HG03442 (cell line): ENCODE measurements around the gene ARHGAP26.
A peak's percentile ranks its signal among the peaks of the same experiment; 100 is the strongest.
"Not testable (repeated sequence)": the region's sequence is repeated elsewhere in the genome, so short reads cannot be mapped to it uniquely, and the experiment has no call there.

Experiments
- ATAC-seq: cut with Tn5 transposase; IDR thresholded peaks from one replicate; pipeline ENCODE4 v1.9.1; 2021; ENCODE audit warnings: mild to moderate bottlenecking, moderate library complexity; ENCODE audit not compliant: unreplicated experiment

Gene ARHGAP26

GRCh38 chr5:143188083-143188482 lies 417.9 kb downstream of the ARHGAP26 start:
- no peak for ATAC-seq

DNA sequence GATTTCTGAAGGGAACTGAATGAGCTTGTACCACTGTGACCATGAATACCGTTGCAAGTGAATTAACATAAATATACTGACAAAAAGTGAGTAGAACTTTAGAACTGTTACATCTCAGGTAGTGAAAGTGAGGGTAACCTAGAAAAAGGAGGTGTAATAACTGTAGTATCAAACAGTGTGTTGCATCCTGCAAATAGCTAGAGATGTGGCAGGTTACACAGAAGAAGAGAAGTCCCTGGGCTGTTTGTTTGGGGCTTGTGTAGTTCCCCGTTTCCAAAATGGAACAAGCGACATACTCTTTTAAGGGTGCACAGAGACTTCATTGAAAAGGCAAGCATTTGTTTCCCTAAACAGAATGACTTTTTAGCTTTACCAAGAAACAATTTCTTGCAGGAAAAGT lies 418.5 kb downstream of the ARHGAP26 start:
- ATAC-seq: no peak

DNA sequence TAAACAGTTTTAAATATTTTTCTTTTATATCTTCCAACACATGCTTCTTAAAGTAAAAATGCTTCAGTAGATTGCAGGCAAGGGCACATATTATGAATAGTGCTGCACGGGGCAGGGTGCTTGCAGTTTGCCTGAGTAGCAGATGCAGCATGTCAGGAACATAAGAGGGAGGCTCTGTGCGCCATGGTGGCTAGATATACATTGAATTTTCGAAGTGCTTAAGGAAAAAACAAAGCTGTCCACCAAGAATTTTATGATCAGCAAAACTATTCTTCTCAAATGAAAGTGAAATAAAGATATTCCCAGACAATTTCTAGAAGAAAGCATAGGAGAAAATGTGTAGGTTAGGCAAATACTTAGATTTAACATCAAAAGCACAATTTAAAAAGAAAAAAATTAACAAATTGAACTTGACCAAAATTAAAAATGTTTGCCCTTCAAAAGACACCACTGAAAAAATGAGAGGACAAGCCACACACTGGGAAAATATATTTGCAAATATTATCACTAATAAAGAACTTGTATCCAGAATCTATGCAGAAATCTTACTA lies 420.2 kb downstream of the ARHGAP26 start:
- no peak for ATAC-seq

DNA sequence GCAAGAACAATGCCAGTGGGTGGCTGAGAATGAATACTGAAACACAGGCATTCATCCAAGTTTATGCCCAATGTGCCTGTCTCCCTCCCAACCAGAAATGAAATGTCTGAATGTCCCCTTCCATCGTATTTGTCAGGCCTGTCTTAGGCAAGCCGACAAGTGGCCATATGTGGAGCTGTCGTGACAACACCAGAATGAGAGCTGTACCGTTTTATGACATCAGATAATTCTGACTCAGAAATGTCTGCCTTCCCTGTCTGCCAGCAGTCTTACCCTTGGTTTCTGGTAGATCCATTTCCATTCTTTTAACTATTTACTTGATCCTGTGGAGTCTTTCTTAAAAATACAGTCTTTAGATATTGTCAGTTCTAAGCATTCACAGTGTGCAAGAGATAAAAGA lies 421.5 kb downstream of the ARHGAP26 start:
- no peak for ATAC-seq

- ATAC-seq: no peak
Measured at GRCh38 chr5:143192191-143192900, 422.2 kb downstream of the ARHGAP26 start.

DNA sequence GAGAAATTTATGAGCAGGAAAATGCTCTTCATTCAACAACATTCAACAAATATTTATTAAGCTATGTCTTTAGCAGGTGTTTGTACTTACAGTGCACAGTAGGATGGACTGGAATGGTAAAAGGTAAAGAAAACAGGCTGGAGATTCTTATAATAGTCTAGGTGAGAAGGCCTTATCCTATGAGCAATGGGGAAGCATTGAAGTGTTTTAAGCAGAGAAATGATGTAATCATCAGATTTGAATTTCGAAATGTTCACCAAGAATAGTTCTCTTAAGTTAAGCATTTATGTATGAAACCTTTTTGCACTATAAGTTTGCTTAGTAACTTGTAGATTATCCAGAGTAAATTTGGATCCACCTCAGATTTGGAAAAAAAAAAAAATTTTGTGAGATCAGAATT lies 424.0 kb downstream of the ARHGAP26 start:
- ATAC-seq: no peak

- no peak for ATAC-seq
Measured at GRCh38 chr5:143194713-143195112, 424.5 kb downstream of the ARHGAP26 start.

- ATAC-seq: no peak
Measured at GRCh38 chr5:143195491-143195890, 425.3 kb downstream of the ARHGAP26 start.

GRCh38 chr5:143196601-143197259 lies 426.6 kb downstream of the ARHGAP26 start:
- ATAC-seq: no peak

GRCh38 chr5:143197260-143197656 lies 427.1 kb downstream of the ARHGAP26 start:
- no peak for ATAC-seq

- no peak for ATAC-seq
Measured at GRCh38 chr5:143198332-143198731, 428.2 kb downstream of the ARHGAP26 start.

GRCh38 chr5:143199161-143199560 lies 429.0 kb downstream of the ARHGAP26 start:
- no peak for ATAC-seq

GRCh38 chr5:143199843-143200242 lies 429.7 kb downstream of the ARHGAP26 start:
- ATAC-seq: no peak

DNA sequence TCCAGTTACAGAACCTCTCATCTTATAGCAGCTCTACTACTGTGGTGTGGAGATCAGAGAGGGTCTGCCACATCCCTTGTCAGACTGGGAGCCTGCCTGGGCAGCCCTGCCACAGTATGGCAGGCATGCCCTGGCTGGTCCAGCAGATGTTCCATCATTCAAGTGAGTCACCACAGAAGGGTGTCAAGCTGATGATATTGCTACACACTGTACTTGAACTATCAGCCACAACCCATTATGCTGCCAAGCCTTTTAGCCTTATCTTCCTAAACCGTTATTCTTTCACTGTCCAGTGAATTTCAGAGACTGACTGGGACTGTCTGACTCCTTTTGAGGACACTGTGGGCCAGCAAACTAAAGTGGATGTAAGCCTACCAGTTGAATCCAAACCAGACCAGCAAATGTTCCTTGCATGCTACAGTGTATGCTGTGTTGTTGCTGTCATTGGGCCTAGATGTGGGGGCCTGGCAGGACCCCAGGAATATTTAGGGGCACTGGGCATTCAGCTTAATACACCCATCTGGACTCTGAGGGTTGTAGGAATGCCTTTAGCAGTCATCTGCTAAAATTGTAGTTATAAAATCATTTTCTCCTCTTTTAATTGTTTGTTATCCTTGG lies 430.7 kb downstream of the ARHGAP26 start:
- peak; percentile 59 for ATAC-seq

DNA sequence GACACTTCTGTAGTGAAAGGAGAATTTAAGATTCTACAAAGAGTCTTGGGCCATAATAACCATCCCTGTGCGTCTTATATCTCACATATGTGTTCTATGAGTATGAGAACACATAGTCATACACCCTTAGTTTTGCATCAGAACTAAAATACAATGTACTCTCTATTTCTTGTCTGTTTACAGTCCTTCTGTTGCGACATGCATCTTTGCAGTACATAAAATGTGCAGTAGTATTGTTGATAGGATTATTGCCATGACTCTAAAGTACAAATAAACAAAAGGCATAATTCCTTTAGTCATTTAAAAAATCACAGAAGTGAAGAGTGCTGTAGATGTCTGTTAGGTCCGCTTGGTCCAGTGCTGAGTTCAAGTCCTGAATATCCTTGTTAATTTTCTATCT lies 431.4 kb downstream of the ARHGAP26 start:
- no peak for ATAC-seq

GRCh38 chr5:143203301-143203956 lies 433.3 kb downstream of the ARHGAP26 start:
- not testable (repeated sequence) for ATAC-seq

DNA sequence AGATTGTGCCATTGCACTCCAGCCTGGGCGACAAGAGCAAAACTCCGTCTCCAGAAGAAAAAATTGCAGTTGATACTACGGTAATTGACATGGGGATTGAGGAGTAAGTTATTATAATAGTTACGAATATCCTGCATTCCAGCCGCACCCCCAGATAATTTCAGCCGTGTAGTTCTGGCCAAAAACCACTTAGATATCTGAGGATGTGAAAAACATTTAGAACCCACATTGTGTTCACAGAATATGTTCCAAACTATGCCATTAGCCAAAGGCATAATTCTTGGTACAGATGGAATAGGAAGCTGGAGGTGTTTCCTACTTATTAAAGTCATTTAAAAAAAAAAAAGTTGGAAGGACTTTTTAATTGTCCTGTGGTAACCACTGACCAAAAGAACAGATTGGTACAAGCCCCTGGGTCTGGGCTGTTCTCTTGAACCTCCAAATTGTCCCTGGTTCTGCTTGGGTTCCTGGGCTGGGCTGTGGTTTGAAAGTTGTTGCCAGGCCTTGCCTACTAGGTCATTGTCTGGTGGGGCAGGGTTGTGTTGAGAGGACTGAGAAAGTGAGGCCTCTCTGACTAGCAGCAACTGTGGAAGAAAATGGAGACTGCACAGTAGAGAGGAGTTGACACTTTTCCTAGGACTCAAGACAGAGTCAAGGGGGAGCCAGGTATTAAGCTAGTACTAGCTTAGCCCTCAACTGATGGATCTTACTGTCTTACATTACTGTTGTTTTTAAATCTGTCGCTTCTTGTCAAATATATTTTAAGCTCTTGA lies 434.5 kb downstream of the ARHGAP26 start:
- no peak for ATAC-seq

GRCh38 chr5:143205386-143205785 lies 435.2 kb downstream of the ARHGAP26 start:
- no peak for ATAC-seq

GRCh38 chr5:143205883-143206195 lies 435.7 kb downstream of the ARHGAP26 start:
- no peak for ATAC-seq

GRCh38 chr5:143206196-143207053 lies 436.2 kb downstream of the ARHGAP26 start:
- ATAC-seq: peak; percentile 56
